ENCODE measurements around the gene ABCC6. TPM values are rescaled to one million over a fixed set of nuclear protein-coding genes. Genes with fewer than 3 reads are reported as not detected.
"Not testable (repeated sequence)": the region's sequence is repeated elsewhere in the genome, so short reads cannot be mapped to it uniquely, and the experiment has no call there.

Gene ABCC6
- total and polyA plus RNA-seq, 10 of the 15 experiments (the other 5 are each of a cell fraction or from before 2014, with no cell fraction given) = 0.05 to 0.13 (median 0.06) TPM; not detected in 5

GRCh38 chr16:16262954-16263555, 39.8 kb upstream of the ABCC6 start:
- intact Hi-C loops (cut with micrococcal nuclease; ENCODE audit: unreplicated experiment); H3K36me3 ChIP-seq (ENCODE audit: control insufficient read depth in 2 of 2, insufficient read depth in 2 of 2, low read length in 1 of 2); H3K27ac ChIP-seq (ENCODE audit: control insufficient read depth, insufficient read depth); BruUV-seq (replicated peaks); RAD21 ChIA-PET (ENCODE audit: unreplicated experiment); H3K79me2 ChIP-seq (ENCODE audit: control insufficient read depth, insufficient read depth, low read length); H3K27me3 ChIP-seq (replicated peaks in 1 of 2; ENCODE audit: control insufficient read depth in 2 of 2, insufficient read depth in 2 of 2, low read length in 1 of 2); H2AFZ ChIP-seq (ENCODE audit: control insufficient read depth, low read depth, low read length); H3K9me3 ChIP-seq (replicated peaks; ENCODE audit: control insufficient read depth, insufficient read depth, low read length); POLR2A ChIA-PET; SMC1A ChIA-PET (ENCODE audit: uncharacterized antibody, unreplicated experiment); H3K4me3 ChIP-seq; H3K4me2 ChIP-seq (ENCODE audit: control insufficient read depth, insufficient read depth); in situ Hi-C loops (cut with MboI); H4K20me1 ChIP-seq (ENCODE audit: control insufficient read depth, insufficient read depth); ATAC-seq; DNase-seq (ENCODE audit: low read depth, low spot score); H3K9ac ChIP-seq (ENCODE audit: control insufficient read depth, insufficient read depth, low read length); H3K4me1 ChIP-seq (ENCODE audit: control insufficient read depth, insufficient read depth, low read length); CTCF ChIA-PET; FAIRE-seq: not testable (repeated sequence)
- 100% methylated on average over 7 of the region's 15 CpGs for WGBS (ENCODE audit: insufficient coverage, insufficient replicate concordance, low lambda C conversion rate, missing lambda C conversion rate)

GRCh38 chr16:16259971-16260370, 36.7 kb upstream of the ABCC6 start:
- H3K27ac ChIP-seq (ENCODE audit: control insufficient read depth, insufficient read depth); intact Hi-C loops (cut with micrococcal nuclease; ENCODE audit: unreplicated experiment); SMC1A ChIA-PET (ENCODE audit: uncharacterized antibody, unreplicated experiment); H4K20me1 ChIP-seq (ENCODE audit: control insufficient read depth, insufficient read depth); H3K27me3 ChIP-seq (replicated peaks in 1 of 2; ENCODE audit: control insufficient read depth in 2 of 2, insufficient read depth in 2 of 2, low read length in 1 of 2); BruUV-seq (replicated peaks); H3K4me3 ChIP-seq; CTCF ChIA-PET; H3K79me2 ChIP-seq (ENCODE audit: control insufficient read depth, insufficient read depth, low read length); ATAC-seq; H3K36me3 ChIP-seq (ENCODE audit: control insufficient read depth in 2 of 2, insufficient read depth in 2 of 2, low read length in 1 of 2); in situ Hi-C loops (cut with MboI); H3K9ac ChIP-seq (ENCODE audit: control insufficient read depth, insufficient read depth, low read length); H3K4me1 ChIP-seq (ENCODE audit: control insufficient read depth, insufficient read depth, low read length); FAIRE-seq; RAD21 ChIA-PET (ENCODE audit: unreplicated experiment); H3K9me3 ChIP-seq (replicated peaks; ENCODE audit: control insufficient read depth, insufficient read depth, low read length); DNase-seq (ENCODE audit: low read depth, low spot score); H3K4me2 ChIP-seq (ENCODE audit: control insufficient read depth, insufficient read depth); H2AFZ ChIP-seq (ENCODE audit: control insufficient read depth, low read depth, low read length); POLR2A ChIA-PET: not testable (repeated sequence)
- no CpG with 5 or more reads among the region's 4 CpGs for WGBS (ENCODE audit: insufficient coverage, insufficient replicate concordance, low lambda C conversion rate, missing lambda C conversion rate)

- FAIRE-seq = not testable (repeated sequence)
Observed at GRCh38 chr16:16258822-16259221, 35.5 kb upstream of the ABCC6 start.

GRCh38 chr16:16257301-16257923, 34.1 kb upstream of the ABCC6 start:
- H3K79me2 ChIP-seq (ENCODE audit: control insufficient read depth, insufficient read depth, low read length); H3K4me3 ChIP-seq; H3K4me2 ChIP-seq (ENCODE audit: control insufficient read depth, insufficient read depth); H3K27me3 ChIP-seq (replicated peaks in 1 of 2; ENCODE audit: control insufficient read depth in 2 of 2, insufficient read depth in 2 of 2, low read length in 1 of 2); H3K27ac ChIP-seq (ENCODE audit: control insufficient read depth, insufficient read depth); in situ Hi-C loops (cut with MboI); intact Hi-C loops (cut with micrococcal nuclease; ENCODE audit: unreplicated experiment); DNase-seq (ENCODE audit: low read depth, low spot score); CTCF ChIA-PET; H3K4me1 ChIP-seq (ENCODE audit: control insufficient read depth, insufficient read depth, low read length); SMC1A ChIA-PET (ENCODE audit: uncharacterized antibody, unreplicated experiment); H3K36me3 ChIP-seq (ENCODE audit: control insufficient read depth in 2 of 2, insufficient read depth in 2 of 2, low read length in 1 of 2); FAIRE-seq; POLR2A ChIA-PET; H3K9me3 ChIP-seq (replicated peaks; ENCODE audit: control insufficient read depth, insufficient read depth, low read length); H4K20me1 ChIP-seq (ENCODE audit: control insufficient read depth, insufficient read depth); ATAC-seq; RAD21 ChIA-PET (ENCODE audit: unreplicated experiment); H3K9ac ChIP-seq (ENCODE audit: control insufficient read depth, insufficient read depth, low read length); BruUV-seq (replicated peaks); H2AFZ ChIP-seq (ENCODE audit: control insufficient read depth, low read depth, low read length): not testable (repeated sequence)
- WGBS (ENCODE audit: insufficient coverage, insufficient replicate concordance, low lambda C conversion rate, missing lambda C conversion rate) = 50% methylated on average over 1 of the region's 2 CpGs

More at GRCh38 chr16:16258822-16259221, 35.5 kb upstream of the ABCC6 start:
- H3K36me3 ChIP-seq (ENCODE audit: control insufficient read depth in 2 of 2, insufficient read depth in 2 of 2, low read length in 1 of 2); H3K9ac ChIP-seq (ENCODE audit: control insufficient read depth, insufficient read depth, low read length); in situ Hi-C loops (cut with MboI); H3K4me3 ChIP-seq; H3K27me3 ChIP-seq (replicated peaks in 1 of 2; ENCODE audit: control insufficient read depth in 2 of 2, insufficient read depth in 2 of 2, low read length in 1 of 2); intact Hi-C loops (cut with micrococcal nuclease; ENCODE audit: unreplicated experiment); BruUV-seq (replicated peaks); H2AFZ ChIP-seq (ENCODE audit: control insufficient read depth, low read depth, low read length); ATAC-seq; RAD21 ChIA-PET (ENCODE audit: unreplicated experiment); H3K9me3 ChIP-seq (replicated peaks; ENCODE audit: control insufficient read depth, insufficient read depth, low read length); H3K27ac ChIP-seq (ENCODE audit: control insufficient read depth, insufficient read depth); DNase-seq (ENCODE audit: low read depth, low spot score); H3K4me2 ChIP-seq (ENCODE audit: control insufficient read depth, insufficient read depth); H3K4me1 ChIP-seq (ENCODE audit: control insufficient read depth, insufficient read depth, low read length); CTCF ChIA-PET; H3K79me2 ChIP-seq (ENCODE audit: control insufficient read depth, insufficient read depth, low read length); SMC1A ChIA-PET (ENCODE audit: uncharacterized antibody, unreplicated experiment); POLR2A ChIA-PET; H4K20me1 ChIP-seq (ENCODE audit: control insufficient read depth, insufficient read depth): not testable (repeated sequence)
- WGBS (ENCODE audit: insufficient coverage, insufficient replicate concordance, low lambda C conversion rate, missing lambda C conversion rate) = 96% methylated on average over 5 of the region's 7 CpGs

Measured in GM12878 (cell line).